ENCODE measurements around the gene TNS3. TPM values are rescaled to one million over a fixed set of nuclear protein-coding genes. Genes with fewer than 3 reads are reported as not detected.

Gene TNS3
- polyA plus RNA-seq, 1 of the 3 experiments (the other 2 are of a cell fraction), result 72.3 TPM

GRCh38 chr7:47627580-47628283 lies 45.8 kb upstream of the TNS3 start:
- Histone ChIP-seq H3K27ac (ENCODE audit: low read depth in 2 of 2, low read length in 1 of 2) (no peak overlapping the region), H3F3A (replicated peaks; ENCODE audit: insufficient read depth) (peaks cover 12% of the 10 kb centered on the region), H3K9me2 (no peaks in the 10 kb centered on the region), H4K20me1 (ENCODE audit: insufficient read depth) (no peaks in the 10 kb centered on the region), H3K36me3 (replicated peaks in 1 of 2; ENCODE audit: control insufficient read depth in 1 of 2, insufficient read depth in 2 of 2, low read length in 1 of 2) (no peaks in the 10 kb centered on the region), H3K9me3 (no peaks in the 10 kb centered on the region), H3K79me2 (ENCODE audit: insufficient read depth) (no peaks in the 10 kb centered on the region), H2AFZ (ENCODE audit: low read depth) (no peak overlapping the region), H3K4me1 (ENCODE audit: control insufficient read depth in 1 of 2, insufficient read depth in 2 of 2, low read depth in 1 of 2, low read length in 1 of 2) (peaks cover 5 to 8% of the 10 kb centered on the region in 2 experiments), H3K27me3 (ENCODE audit: insufficient read depth) (no peaks in the 10 kb centered on the region), H3K4me2 (no peak overlapping the region), H3K9ac (no peak overlapping the region), H3K4me3 (ENCODE audit: low read depth in 2 of 2, low read length in 1 of 2) (no peak overlapping the region)
- 95% methylated on average over 7 of the region's 7 CpGs for WGBS (ENCODE audit: low lambda C conversion rate)
- ChIA-PET POLR2A (no interaction called here), CTCF (no interaction called here)
- TF ChIP-seq RCOR1 (IDR thresholded peaks at IDR 0.05; ENCODE audit: low read length), result no peak
- TF ChIP-seq GABPA (IDR thresholded peaks at IDR 0.05; ENCODE audit: low read depth), result no peak
- TF ChIP-seq EP300 (IDR thresholded peaks at IDR 0.05; ENCODE audit: borderline replicate concordance in 1 of 2, low read depth in 1 of 2, low read length in 1 of 2), result no peak
- no peak for TF ChIP-seq USF1 (IDR thresholded peaks at IDR 0.05; ENCODE audit: borderline replicate concordance, low read depth)
- no peak for TF ChIP-seq RAD21 (IDR thresholded peaks at IDR 0.05; ENCODE audit: low read length)
- no peak for TF ChIP-seq TAF1 (IDR thresholded peaks at IDR 0.05; ENCODE audit: borderline replicate concordance, low read depth, low read length)
- no peak for TF ChIP-seq PBX3 (IDR thresholded peaks at IDR 0.05)
- no peak for TF ChIP-seq YY1 (IDR thresholded peaks at IDR 0.05; ENCODE audit: low read depth)
- no peak for TF ChIP-seq TEAD4 (IDR thresholded peaks at IDR 0.05; ENCODE audit: borderline replicate concordance, insufficient read depth)
- no peak for TF ChIP-seq SMC3 (IDR thresholded peaks at IDR 0.05; ENCODE audit: low read depth, low read length)
- no peak for TF ChIP-seq GATA2 (CRISPR knock-in tag; IDR thresholded peaks at IDR 0.05)
- TF ChIP-seq FOSL2 (IDR thresholded peaks at IDR 0.05; ENCODE audit: borderline replicate concordance, low read depth), result no peak
- no peak for TF ChIP-seq FOXM1 (IDR thresholded peaks at IDR 0.05; ENCODE audit: low read depth)
- no peak for TF ChIP-seq MEF2A (IDR thresholded peaks at IDR 0.05; ENCODE audit: borderline replicate concordance, low read depth)
- TF ChIP-seq NRF1 (IDR thresholded peaks at IDR 0.05; ENCODE audit: low read depth, low read length), result no peak
- DNase-seq, result no peak

- no peak overlapping the region for H3K4me3 ChIP-seq (ENCODE audit: low read depth in 2 of 2, low read length in 1 of 2)
- TF ChIP-seq FOXM1 (IDR thresholded peaks at IDR 0.05; ENCODE audit: low read depth) (no peak), CTCF (IDR thresholded peaks at IDR 0.05) (no peak), NFIC (IDR thresholded peaks at IDR 0.05; ENCODE audit: borderline replicate concordance) (no peak), EP300 (IDR thresholded peaks at IDR 0.05; ENCODE audit: borderline replicate concordance in 1 of 2, low read depth in 1 of 2, low read length in 1 of 2) (no peak), TAF1 (IDR thresholded peaks at IDR 0.05; ENCODE audit: borderline replicate concordance, low read depth, low read length) (no peak), SMC3 (IDR thresholded peaks at IDR 0.05; ENCODE audit: low read depth, low read length) (no peak), RAD21 (IDR thresholded peaks at IDR 0.05; ENCODE audit: low read length) (no peak)
- TF ChIP-seq, protein P1, sequence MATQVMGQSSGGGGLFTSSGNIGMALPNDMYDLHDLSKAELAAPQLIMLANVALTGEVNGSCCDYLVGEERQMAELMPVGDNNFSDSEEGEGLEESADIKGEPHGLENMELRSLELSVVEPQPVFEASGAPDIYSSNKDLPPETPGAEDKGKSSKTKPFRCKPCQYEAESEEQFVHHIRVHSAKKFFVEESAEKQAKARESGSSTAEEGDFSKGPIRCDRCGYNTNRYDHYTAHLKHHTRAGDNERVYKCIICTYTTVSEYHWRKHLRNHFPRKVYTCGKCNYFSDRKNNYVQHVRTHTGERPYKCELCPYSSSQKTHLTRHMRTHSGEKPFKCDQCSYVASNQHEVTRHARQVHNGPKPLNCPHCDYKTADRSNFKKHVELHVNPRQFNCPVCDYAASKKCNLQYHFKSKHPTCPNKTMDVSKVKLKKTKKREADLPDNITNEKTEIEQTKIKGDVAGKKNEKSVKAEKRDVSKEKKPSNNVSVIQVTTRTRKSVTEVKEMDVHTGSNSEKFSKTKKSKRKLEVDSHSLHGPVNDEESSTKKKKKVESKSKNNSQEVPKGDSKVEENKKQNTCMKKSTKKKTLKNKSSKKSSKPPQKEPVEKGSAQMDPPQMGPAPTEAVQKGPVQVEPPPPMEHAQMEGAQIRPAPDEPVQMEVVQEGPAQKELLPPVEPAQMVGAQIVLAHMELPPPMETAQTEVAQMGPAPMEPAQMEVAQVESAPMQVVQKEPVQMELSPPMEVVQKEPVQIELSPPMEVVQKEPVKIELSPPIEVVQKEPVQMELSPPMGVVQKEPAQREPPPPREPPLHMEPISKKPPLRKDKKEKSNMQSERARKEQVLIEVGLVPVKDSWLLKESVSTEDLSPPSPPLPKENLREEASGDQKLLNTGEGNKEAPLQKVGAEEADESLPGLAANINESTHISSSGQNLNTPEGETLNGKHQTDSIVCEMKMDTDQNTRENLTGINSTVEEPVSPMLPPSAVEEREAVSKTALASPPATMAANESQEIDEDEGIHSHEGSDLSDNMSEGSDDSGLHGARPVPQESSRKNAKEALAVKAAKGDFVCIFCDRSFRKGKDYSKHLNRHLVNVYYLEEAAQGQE (IDR thresholded peaks at IDR 0.05; ENCODE audit: low read depth, low read length), result no peak
These were observed 44.2 kb upstream of the TNS3 start for GRCh38 chr7:47625861-47626715.

More at GRCh38 chr7:47625861-47626715, 44.2 kb upstream of the TNS3 start:
- H3K27ac ChIP-seq (ENCODE audit: low read depth in 2 of 2, low read length in 1 of 2), result no peak overlapping the region
- no peak overlapping the region for H2AFZ ChIP-seq (ENCODE audit: low read depth)
- H3K27me3 ChIP-seq (ENCODE audit: insufficient read depth), result no peaks in the 10 kb centered on the region
- POLR2A ChIA-PET, result no interaction called here
- no peaks in the 10 kb centered on the region for H3K9me3 ChIP-seq
- no peak overlapping the region for H3K9ac ChIP-seq
- H3K36me3 ChIP-seq (replicated peaks in 1 of 2; ENCODE audit: control insufficient read depth in 1 of 2, insufficient read depth in 2 of 2, low read length in 1 of 2), result no peaks in the 10 kb centered on the region
- H3K9me2 ChIP-seq, result no peaks in the 10 kb centered on the region
- H3K4me1 ChIP-seq (ENCODE audit: control insufficient read depth in 1 of 2, insufficient read depth in 2 of 2, low read depth in 1 of 2, low read length in 1 of 2), result peaks cover 14 to 17% of the 10 kb centered on the region in 2 experiments
- 88% methylated on average over 10 of the region's 10 CpGs for WGBS (ENCODE audit: low lambda C conversion rate)
- CTCF ChIA-PET, result interaction anchor here (1.1 to 1.5 kb wide), 2 partner anchors 9 to 193 kb away, joined by 3 read pairs; no protein-coding TSS in a partner anchor
- no peaks in the 10 kb centered on the region for H4K20me1 ChIP-seq (ENCODE audit: insufficient read depth)
- H3F3A ChIP-seq (replicated peaks; ENCODE audit: insufficient read depth), result peaks cover 20% of the 10 kb centered on the region
- H3K79me2 ChIP-seq (ENCODE audit: insufficient read depth), result no peaks in the 10 kb centered on the region
- no peak for DNase-seq
- no peak overlapping the region for H3K4me2 ChIP-seq

All from SK-N-SH (cell line).